Neuronal stem cell (in vitro differentiated cells): ENCODE results near the gene PDE6C.

Source experiments
- DNase-seq: peaks from one replicate; pipeline ENCODE4 v3.0.0-alpha.2; 2013; ENCODE audit warnings: low spot score
- H2AFZ ChIP-seq: one replicate; pipeline ENCODE4 v1.6.1; 2013; ENCODE audit warnings: mild to moderate bottlenecking, low read length, inconsistent platforms
- H2AK5ac ChIP-seq: 2 replicates; pipeline ENCODE4 v1.6.1; 2013; ENCODE audit warnings: low read depth, mild to moderate bottlenecking, inconsistent platforms, low read length, moderate library complexity, mixed read lengths
- H2BK120ac ChIP-seq: 2 replicates; pipeline ENCODE4 v1.6.1; 2013; ENCODE audit warnings: low read depth, mild to moderate bottlenecking, inconsistent platforms, low read length, moderate library complexity, mixed read lengths
- H2BK12ac ChIP-seq: one replicate; pipeline ENCODE4 v1.6.1; 2013; ENCODE audit warnings: low read length, inconsistent platforms
- H2BK15ac ChIP-seq: 2 replicates; pipeline ENCODE4 v1.6.1; 2013; ENCODE audit warnings: mild to moderate bottlenecking, low read length, inconsistent platforms, mixed read lengths
- H2BK5ac ChIP-seq: one replicate; pipeline ENCODE4 v1.6.1; 2013; ENCODE audit warnings: inconsistent platforms, mild to moderate bottlenecking, low read length, moderate library complexity
- H3K14ac ChIP-seq: one replicate; pipeline ENCODE4 v1.6.1; 2013; ENCODE audit warnings: low read length, inconsistent platforms
- H3K18ac ChIP-seq: 2 replicates; pipeline ENCODE4 v1.6.1; 2013; ENCODE audit warnings: low read length, inconsistent platforms
- H3K23ac ChIP-seq: 2 replicates; pipeline ENCODE4 v1.6.1; 2013; ENCODE audit warnings: low read depth, mild to moderate bottlenecking, mixed read lengths, low read length, inconsistent platforms; ENCODE audit not compliant: poor library complexity
- H3K27ac ChIP-seq: replicated peaks from 3 replicates; pipeline ENCODE4 v1.5.1; 2013; ENCODE audit warnings: low read length, inconsistent platforms
- H3K27me3 ChIP-seq, 3 experiments: 2 replicates each; pipeline ENCODE4 v1.6.1; 2013; ENCODE audit warnings: low read length in 3 of 3, mild to moderate bottlenecking in 2 of 3, inconsistent platforms in 1 of 3, low read depth in 1 of 3, mixed read lengths in 1 of 3, moderate library complexity in 1 of 3; ENCODE audit not compliant: control insufficient read depth in 3 of 3, insufficient read depth in 3 of 3
- H3K36me3 ChIP-seq, 2 donors: replicated peaks in 1 of 2; 2 replicates each; pipeline ENCODE4 v1.6.1; 2013; ENCODE audit warnings: low read length in 2 of 2; ENCODE audit not compliant: control insufficient read depth in 2 of 2, insufficient read depth in 2 of 2
- H3K4ac ChIP-seq: 2 replicates; pipeline ENCODE4 v1.6.1; 2013; ENCODE audit warnings: inconsistent platforms, mild to moderate bottlenecking, low read length, moderate library complexity
- H3K4me1 ChIP-seq, 2 donors: 1 replicate in 1 of 2; 2 replicates in 1 of 2; pipeline ENCODE4 v1.6.1; 2013; ENCODE audit warnings: low read length in 2 of 2, low read depth in 1 of 2; ENCODE audit not compliant: control insufficient read depth in 2 of 2, insufficient read depth in 1 of 2
- H3K4me2 ChIP-seq: one replicate; pipeline ENCODE4 v1.6.1; 2013; ENCODE audit warnings: mild to moderate bottlenecking, low read length, inconsistent platforms; ENCODE audit not compliant: insufficient read depth, poor library complexity, severe bottlenecking
- H3K4me3 ChIP-seq, 2 donors: 2 replicates each; pipeline ENCODE4 v1.5.1; 2013; ENCODE audit warnings: low read length in 2 of 2, mild to moderate bottlenecking in 2 of 2, inconsistent platforms in 1 of 2, moderate library complexity in 1 of 2
- H3K79me1 ChIP-seq: one replicate; pipeline ENCODE4 v1.6.1; 2013; ENCODE audit warnings: low read depth, mild to moderate bottlenecking, inconsistent platforms, low read length, moderate library complexity
- H3K9ac ChIP-seq: one replicate; pipeline ENCODE4 v1.6.1; 2013; ENCODE audit warnings: mild to moderate bottlenecking, low read depth, low read length, inconsistent platforms; ENCODE audit not compliant: poor library complexity
- H3K9me3 ChIP-seq, 2 donors: replicated peaks in 1 of 2; 2 replicates each; pipeline versions ENCODE3 to v1.6.1; 2013; ENCODE audit warnings: low read length in 2 of 2, mild to moderate bottlenecking in 2 of 2, inconsistent platforms in 1 of 2, low read depth in 1 of 2, mixed read lengths in 1 of 2, moderate library complexity in 1 of 2; ENCODE audit not compliant: control insufficient read depth in 2 of 2, insufficient read depth in 1 of 2
- H4K8ac ChIP-seq: one replicate; pipeline ENCODE4 v1.6.1; 2013; ENCODE audit warnings: low read depth, mild to moderate bottlenecking, inconsistent platforms, low read length, moderate library complexity
- H4K91ac ChIP-seq: one replicate; pipeline ENCODE4 v1.6.1; 2013; ENCODE audit warnings: low read length, low read depth, mild to moderate bottlenecking, inconsistent platforms; ENCODE audit not compliant: poor library complexity
- WGBS, 2 donors: extraction: QIAGEN DNeasy Blood & Tissue Kit; methylation state at CpG; one replicate each; pipeline ENCODE4 v1.1.7; 2013; ENCODE audit warnings: missing lambda C conversion rate in 2 of 2, mixed read lengths in 1 of 2; ENCODE audit not compliant: insufficient read length in 2 of 2, insufficient replicate concordance in 1 of 2; ENCODE audit errors: extremely low coverage in 2 of 2; 5-methylcytosine and 5-hydroxymethylcytosine counted together

The PDE6C gene

DNA sequence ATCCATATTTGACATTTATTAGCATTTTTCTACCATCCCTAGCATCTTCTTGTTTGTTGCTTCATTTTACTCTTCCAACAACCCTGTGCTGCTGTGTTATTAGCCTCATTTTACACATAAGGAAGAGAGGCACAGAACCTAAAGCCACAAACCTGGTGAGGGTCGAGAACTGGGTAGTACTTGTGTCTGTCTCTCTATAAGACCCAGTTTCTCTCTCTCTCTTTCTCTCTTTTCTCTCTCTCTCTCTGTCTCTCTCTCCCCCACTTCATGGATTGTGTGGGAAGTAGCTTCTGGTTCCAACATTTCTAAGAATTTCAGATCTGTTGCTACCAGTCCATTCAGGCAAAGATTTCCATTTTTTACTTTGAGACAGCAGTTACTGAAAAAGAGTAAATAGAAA is 91.5 kb downstream of the PDE6C start:
- WGBS, 2 donors: no CpG with 5 or more reads among the region's 1 CpG
- no peak overlapping the region for H3K9ac ChIP-seq
- H3K4ac ChIP-seq: no peak overlapping the region
- H3K79me1 ChIP-seq: no peaks in the 10 kb centered on the region
- no peak overlapping the region for H3K4me3 ChIP-seq
- H2BK120ac ChIP-seq: no peak overlapping the region
- H3K14ac ChIP-seq: no peak overlapping the region
- H4K8ac ChIP-seq: no peak overlapping the region
- no peak overlapping the region for H2AK5ac ChIP-seq
- H3K23ac ChIP-seq: no peak overlapping the region
- H2BK5ac ChIP-seq: no peak overlapping the region
- peaks cover 2 to 3% of the 10 kb centered on the region in 2 donors for H3K4me1 ChIP-seq
- H3K36me3 ChIP-seq: peaks cover under 1 to 13% of the 10 kb centered on the region in 2 donors
- H3K27me3 ChIP-seq: no peaks in the 10 kb centered on the region
- H3K18ac ChIP-seq: no peak overlapping the region
- no peak overlapping the region for H2BK15ac ChIP-seq
- peak overlapping the region; percentile 65 for H2AFZ ChIP-seq
- H3K4me2 ChIP-seq: no peak overlapping the region
- no peak overlapping the region for H3K27ac ChIP-seq
- H4K91ac ChIP-seq: no peak overlapping the region
- DNase-seq: no peak
- H2BK12ac ChIP-seq: no peak overlapping the region
- H3K9me3 ChIP-seq: no peaks in the 10 kb centered on the region

- Histone ChIP-seq H2AK5ac (no peak overlapping the region), H3K27ac (no peak overlapping the region), H2BK12ac (no peak overlapping the region), H2AFZ (peak overlapping the region; percentile 65), H3K79me1 (no peaks in the 10 kb centered on the region), H3K4me2 (no peak overlapping the region), H4K91ac (no peak overlapping the region), H3K18ac (no peak overlapping the region), H3K9ac (no peak overlapping the region), H3K23ac (no peak overlapping the region), H3K4me3 (no peak overlapping the region), H3K4ac (no peak overlapping the region), H3K9me3 (no peaks in the 10 kb centered on the region), H2BK15ac (no peak overlapping the region), H3K14ac (no peak overlapping the region), H2BK120ac (no peak overlapping the region), H4K8ac (no peak overlapping the region), H3K27me3 (no peaks in the 10 kb centered on the region), H3K4me1 (peaks cover 2 to 3% of the 10 kb centered on the region in 2 donors), H3K36me3 (peaks cover 0 to 7% of the 10 kb centered on the region in 2 donors), H2BK5ac (no peak overlapping the region)
- no CpG with 5 or more reads among the region's 5 CpGs for WGBS, 2 donors
- no peak for DNase-seq
These were observed 92.1 kb downstream of the PDE6C start for GRCh38 chr10:93704451-93704850.

- no peak overlapping the region for H3K4ac ChIP-seq
- no peaks in the 10 kb centered on the region for H3K36me3 ChIP-seq
- no peak overlapping the region for H2AFZ ChIP-seq
These were observed 95.3 kb downstream of the PDE6C start for GRCh38 chr10:93707623-93708022.

DNA sequence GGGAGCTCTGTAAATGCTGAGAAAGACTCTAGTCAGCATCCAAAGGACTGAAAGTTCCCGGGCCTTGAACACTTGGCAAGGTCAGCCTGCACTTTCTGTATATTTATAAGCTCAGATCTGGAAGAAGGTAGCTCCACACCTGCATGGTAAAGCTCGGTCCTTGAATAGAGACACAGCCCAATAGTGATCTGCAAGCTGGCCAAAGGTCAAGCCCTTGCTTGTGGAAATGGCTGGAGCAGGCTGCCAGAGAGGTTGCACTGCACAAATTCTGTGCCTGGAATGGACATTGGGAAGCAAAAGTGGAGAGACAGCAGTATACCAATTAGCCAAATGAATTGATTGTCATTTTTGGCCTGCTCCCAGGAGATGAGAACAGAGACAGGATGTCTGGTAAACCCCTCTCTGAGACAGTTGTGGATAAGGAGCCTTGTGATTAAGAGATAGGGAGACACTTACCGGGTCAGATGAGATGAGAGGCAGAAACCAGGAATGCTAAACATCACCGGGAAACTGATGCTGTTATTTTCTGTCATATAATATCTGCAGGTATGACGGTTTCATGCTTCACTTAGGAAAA is 98.1 kb downstream of the PDE6C start:
- WGBS, 2 donors: no CpG with 5 or more reads among the region's 5 CpGs
- H3K14ac ChIP-seq: no peak overlapping the region

More at GRCh38 chr10:93707623-93708022, 95.3 kb downstream of the PDE6C start:
- Histone ChIP-seq H4K8ac (no peak overlapping the region), H3K4me3 (no peak overlapping the region), H4K91ac (no peak overlapping the region), H3K27me3 (peaks cover 0 to 5% (median 0%) of the 10 kb centered on the region in 3 experiments), H2BK12ac (no peak overlapping the region), H2AK5ac (no peak overlapping the region), H2BK5ac (no peak overlapping the region), H3K9ac (no peak overlapping the region), H3K18ac (no peak overlapping the region), H3K27ac (no peak overlapping the region), H3K9me3 (no peaks in the 10 kb centered on the region), H2BK15ac (no peak overlapping the region), H3K23ac (no peak overlapping the region), H3K79me1 (no peaks in the 10 kb centered on the region), H3K4me1 (peaks cover 0 to 2% of the 10 kb centered on the region in 2 donors), H3K14ac (no peak overlapping the region), H2BK120ac (no peak overlapping the region), H3K4me2 (no peak overlapping the region)
- no peak for DNase-seq

More for the DNA sequence above, 98.1 kb downstream of the PDE6C start:
- H3K23ac ChIP-seq: no peak overlapping the region
- H2BK120ac ChIP-seq: no peak overlapping the region
- no peaks in the 10 kb centered on the region for H3K4me1 ChIP-seq
- H3K36me3 ChIP-seq: no peaks in the 10 kb centered on the region
- H3K18ac ChIP-seq: no peak overlapping the region
- no peaks in the 10 kb centered on the region for H3K9me3 ChIP-seq
- peaks cover 0 to 5% (median 0%) of the 10 kb centered on the region in 3 experiments for H3K27me3 ChIP-seq
- H2AFZ ChIP-seq: no peak overlapping the region
- no peaks in the 10 kb centered on the region for H3K79me1 ChIP-seq
- H3K4me3 ChIP-seq: no peak overlapping the region
- H3K4ac ChIP-seq: no peak overlapping the region
- H4K8ac ChIP-seq: no peak overlapping the region
- no peak overlapping the region for H2BK5ac ChIP-seq
- no peak overlapping the region for H4K91ac ChIP-seq
- H3K9ac ChIP-seq: no peak overlapping the region
- no peak overlapping the region for H2AK5ac ChIP-seq
- no peak for DNase-seq
- no peak overlapping the region for H2BK15ac ChIP-seq
- no peak overlapping the region for H3K4me2 ChIP-seq
- no peak overlapping the region for H2BK12ac ChIP-seq
- H3K27ac ChIP-seq: no peak overlapping the region
